HFF-Myc (cell line): ENCODE results near the gene CHMP4B.

Source experiments
- DNase-seq: peaks from one replicate; pipeline ENCODE4 v3.0.0-alpha.2; 2011; ENCODE audit warnings: low read depth; ENCODE audit errors: extremely low read depth
- H3K4me3 ChIP-seq: replicated peaks from 2 replicates; pipeline ENCODE4 v1.5.1; 2011; ENCODE audit warnings: low read depth, mild to moderate bottlenecking, control low read depth, low read length
- CTCF ChIP-seq: IDR thresholded peaks from 2 replicates; pipeline ENCODE4 v1.5.1; 2012; ENCODE audit warnings: mild to moderate bottlenecking, low read depth, low read length, control low read depth; ENCODE audit errors: missing control alignments

The CHMP4B gene

DNA sequence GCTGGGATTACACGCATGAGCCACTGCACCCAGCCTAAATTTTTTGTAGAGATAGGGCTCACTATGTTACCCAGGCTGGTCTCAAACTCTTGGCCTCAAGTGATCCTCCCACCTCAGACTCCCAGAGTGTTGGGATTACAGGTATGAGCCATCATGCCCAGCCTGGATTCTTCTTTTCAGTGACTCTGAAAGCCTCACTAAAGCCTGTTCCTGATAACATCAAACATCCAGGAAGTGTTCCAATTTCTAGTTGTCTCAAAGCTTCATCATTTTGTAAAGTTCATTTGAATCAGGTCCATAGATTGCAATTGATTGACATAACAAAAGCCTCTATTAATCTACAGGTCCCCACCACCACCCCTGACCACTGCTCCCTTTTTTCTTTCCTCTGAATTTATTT, 29.2 kb upstream of the CHMP4B start:
- TF ChIP-seq CTCF = no peak
- no peak for DNase-seq
- H3K4me3 ChIP-seq = no peak overlapping the region

DNA sequence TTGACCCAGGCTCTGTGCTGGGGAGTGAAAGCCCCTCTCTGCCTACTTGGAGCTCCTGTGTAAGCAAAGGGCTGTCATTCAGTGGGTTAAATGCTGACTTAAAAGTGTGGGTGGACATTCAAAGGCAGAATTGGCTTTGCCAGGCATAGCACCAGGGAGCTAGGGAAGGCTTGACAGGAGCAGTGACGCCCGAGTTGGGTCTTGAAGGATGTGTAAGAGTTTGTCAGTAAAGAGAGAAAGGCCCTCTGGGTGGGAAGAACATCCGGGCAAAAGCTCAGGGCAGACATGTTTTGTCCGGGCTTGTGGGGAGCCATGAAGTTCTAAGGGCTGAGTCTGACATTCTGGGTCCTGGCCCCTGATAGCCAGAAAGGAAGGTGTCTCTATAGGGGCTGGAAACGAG, 27.9 kb upstream of the CHMP4B start:
- H3K4me3 ChIP-seq = no peak overlapping the region
- DNase-seq = no peak
- no peak for TF ChIP-seq CTCF

DNA sequence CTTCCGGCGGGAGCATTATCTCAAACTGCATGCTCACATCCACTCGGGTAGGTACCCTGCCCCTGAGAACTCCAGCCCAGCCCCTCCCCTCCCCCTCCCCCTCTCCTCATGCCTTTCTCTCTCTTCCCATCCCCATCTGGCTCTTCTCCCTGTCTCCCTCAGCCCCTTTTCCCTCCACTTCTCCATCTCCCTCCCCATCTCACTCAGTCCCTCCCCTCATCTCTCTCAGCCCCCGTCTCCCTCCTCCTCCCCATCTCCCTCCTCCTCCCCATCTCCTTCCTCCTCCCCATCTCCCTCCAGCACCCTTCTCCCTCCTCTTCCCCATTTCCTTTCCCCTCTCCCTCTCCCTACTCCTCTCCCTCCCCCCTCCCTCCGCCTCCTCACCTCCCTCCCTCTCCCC, 27.3 kb upstream of the CHMP4B start:
- H3K4me3 ChIP-seq = no peak overlapping the region
- no peak for TF ChIP-seq CTCF
- no peak for DNase-seq

DNA sequence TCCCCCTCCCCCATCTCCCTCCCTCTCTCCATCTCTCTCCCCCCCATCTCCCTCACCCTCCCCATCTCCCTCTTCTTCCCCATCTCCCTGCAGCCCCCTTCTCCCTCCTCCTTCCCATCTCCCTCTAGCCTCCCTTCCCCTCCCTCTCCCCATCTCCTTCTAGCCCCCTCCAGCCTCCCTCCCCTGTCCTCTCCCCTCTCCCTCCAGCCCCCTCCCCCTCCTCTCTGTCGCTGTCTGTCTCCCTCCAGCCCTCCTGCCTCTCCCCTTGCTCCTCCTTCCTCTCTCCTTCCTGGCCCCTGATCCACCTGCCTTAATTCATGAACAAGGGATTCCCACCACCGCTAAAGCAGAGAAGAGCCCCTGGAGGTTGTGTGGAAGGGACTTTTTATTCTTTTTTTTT, 26.9 kb upstream of the CHMP4B start:
- TF ChIP-seq CTCF = no peak
- no peak for DNase-seq
- no peak overlapping the region for H3K4me3 ChIP-seq

DNA sequence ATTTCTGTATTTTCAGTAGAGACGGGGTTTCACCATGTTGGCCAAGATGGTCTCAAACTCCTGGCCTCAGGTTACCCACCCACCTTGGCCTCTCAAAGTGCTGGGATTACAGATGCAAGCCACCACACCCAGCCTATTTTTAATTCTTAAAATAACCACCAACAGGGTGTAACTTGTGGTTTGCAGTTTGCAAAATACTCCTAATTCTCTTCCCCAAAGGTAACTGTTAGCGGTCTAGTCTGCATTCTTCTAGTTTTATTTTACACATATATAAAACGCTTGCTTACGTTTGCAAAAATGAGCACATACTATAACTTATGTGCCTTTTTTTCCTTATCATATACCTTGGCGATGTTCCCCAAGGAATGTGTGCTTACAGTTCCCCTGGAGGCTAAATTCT, 25.6 kb upstream of the CHMP4B start:
- no peak for DNase-seq
- TF ChIP-seq CTCF = no peak
- no peak overlapping the region for H3K4me3 ChIP-seq

DNA sequence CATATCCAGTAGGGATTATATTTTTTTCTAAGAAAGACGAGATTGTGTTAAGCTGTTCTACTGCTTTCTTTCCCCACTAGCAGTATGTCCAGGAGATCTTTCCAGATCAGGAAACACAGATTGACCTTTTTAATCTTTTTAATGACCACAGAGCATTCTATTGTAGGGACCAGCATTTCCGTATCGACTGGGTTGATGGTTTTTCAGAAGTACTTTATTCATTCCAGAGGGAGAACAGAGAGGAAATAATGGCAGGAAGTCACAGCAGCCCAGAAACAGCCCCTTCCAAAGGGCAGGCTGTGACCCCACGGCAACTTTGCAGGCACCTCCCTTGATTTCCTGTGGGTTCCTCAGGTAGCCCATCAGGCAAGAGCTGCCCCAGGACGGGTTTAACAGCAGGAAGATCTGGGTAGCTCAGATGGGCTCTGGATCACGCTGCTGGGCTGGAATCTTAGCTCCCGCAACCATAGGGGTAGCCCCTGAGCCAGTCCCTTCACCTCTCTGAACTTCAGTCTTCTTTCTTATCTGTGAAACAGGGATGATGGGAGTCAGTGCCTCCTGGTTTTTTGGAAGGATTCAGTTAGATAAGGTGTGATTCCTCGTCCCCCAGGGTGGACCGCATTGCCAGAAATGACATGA, 23.8 kb upstream of the CHMP4B start:
- no peak overlapping the region for H3K4me3 ChIP-seq
- TF ChIP-seq CTCF = no peak
- no peak for DNase-seq
